Colonic mucosa (tissue), 4 donors: Measurements from ENCODE around the gene PACS1. TPM values are rescaled to one million over a fixed set of nuclear protein-coding genes. Genes with fewer than 3 reads are reported as not detected.

Experiments used
- DNase-seq: peaks from one replicate; pipeline ENCODE4 v3.0.0-alpha.2; 2020
- H3K27ac ChIP-seq: fragments of 200-600 bp; one replicate; pipeline ENCODE4 v1.8.0; 2021
- H3K27me3 ChIP-seq: fragments of 200-600 bp; one replicate; pipeline ENCODE4 v1.8.0; 2021
- H3K36me3 ChIP-seq: fragments of 200-600 bp; one replicate; pipeline ENCODE4 v1.8.0; 2021
- H3K4me1 ChIP-seq: fragments of 200-600 bp; one replicate; pipeline ENCODE4 v1.8.0; 2021; ENCODE audit warnings: mild to moderate bottlenecking
- H3K4me3 ChIP-seq: fragments of 200-600 bp; one replicate; pipeline ENCODE4 v1.8.0; 2021
- H3K9ac ChIP-seq, 2 donors: one replicate each; pipeline ENCODE4 v1.7.0; 2013; ENCODE audit warnings: control low read depth in 2 of 2, low read depth in 2 of 2, low read length in 2 of 2
- H3K9me3 ChIP-seq: fragments of 200-600 bp; one replicate; pipeline ENCODE4 v1.8.0; 2021
- CTCF ChIP-seq: fragments of 200-600 bp; IDR thresholded peaks from one replicate; pipeline ENCODE4 v1.8.0; 2022; ENCODE audit warnings: antibody characterized with exemption, mild to moderate bottlenecking
- intact Hi-C: fragments of 100-400 bp; cut with DNase I; formaldehyde crosslinking; loops from one replicate; pipeline ENCODE4 v1.14.1; 2022
- total RNA-seq, 2 donors: library from RNA; stranded (reverse); fragmentation: NEBNext Ultra II Directional in 1 of 2; extraction: Animal tissue kit (Norgen Biotek cat#: 25700) in 1 of 2; gene quantifications; one replicate each; pipeline ENCODE4 v1.2.1, GENCODE V29; 2021
- donor health status: healthy.
- donor health status: DM: no; HTN: no; CAD: no.
- donor health status: DM: no; HTN: no; CAD: no.

PACS1 gene
- total RNA-seq, 2 donors from 2014 or later: 10.1 to 20.9 TPM

- no peak overlapping the region for H3K27ac ChIP-seq
- DNase-seq: no peak
- H3K9ac ChIP-seq: no peak overlapping the region
- no peak for TF ChIP-seq CTCF
- H3K4me3 ChIP-seq: no peak overlapping the region
- intact Hi-C loops: no loop called here
- H3K9me3 ChIP-seq: no peaks in the 10 kb centered on the region
- H3K36me3 ChIP-seq: no peaks in the 10 kb centered on the region
- no peaks in the 10 kb centered on the region for H3K4me1 ChIP-seq
- no peaks in the 10 kb centered on the region for H3K27me3 ChIP-seq
These were observed 149.9 kb downstream of the PACS1 start for GRCh38 chr11:66219846-66220565.

- no peak for TF ChIP-seq CTCF
- intact Hi-C loops: no loop called here
- Histone ChIP-seq H3K4me1 (no peaks in the 10 kb centered on the region), H3K27me3 (no peaks in the 10 kb centered on the region), H3K9me3 (no peaks in the 10 kb centered on the region), H3K27ac (no peak overlapping the region), H3K4me3 (no peak overlapping the region), H3K36me3 (no peaks in the 10 kb centered on the region), H3K9ac (no peak overlapping the region)
- DNase-seq: no peak
These were observed 150.5 kb downstream of the PACS1 start for GRCh38 chr11:66220566-66220935.

GRCh38 chr11:66221012-66221411 is 150.9 kb downstream of the PACS1 start:
- Histone ChIP-seq H3K27ac (no peak overlapping the region), H3K36me3 (no peaks in the 10 kb centered on the region), H3K4me3 (no peak overlapping the region), H3K4me1 (no peaks in the 10 kb centered on the region), H3K9ac (no peak overlapping the region), H3K27me3 (no peaks in the 10 kb centered on the region), H3K9me3 (no peaks in the 10 kb centered on the region)
- no peak for TF ChIP-seq CTCF
- no peak for DNase-seq
- intact Hi-C loops: no loop called here

GRCh38 chr11:66221726-66222236 is 151.7 kb downstream of the PACS1 start:
- peak overlapping the region; percentile 27 for H3K27ac ChIP-seq
- intact Hi-C loops: loop anchor here (2.0 kb wide), 2 partner anchors 37 to 61 kb away; no protein-coding TSS in a partner anchor
- no peaks in the 10 kb centered on the region for H3K9me3 ChIP-seq
- DNase-seq: no peak
- peak overlapping the region in 1 of 2 donors; percentile 20 for H3K9ac ChIP-seq
- H3K27me3 ChIP-seq: no peaks in the 10 kb centered on the region
- H3K36me3 ChIP-seq: no peaks in the 10 kb centered on the region
- no peaks in the 10 kb centered on the region for H3K4me1 ChIP-seq
- TF ChIP-seq CTCF: no peak
- no peak overlapping the region for H3K4me3 ChIP-seq

- DNase-seq: peak; percentile 90
- no peaks in the 10 kb centered on the region for H3K27me3 ChIP-seq
- peak; percentile 97 for TF ChIP-seq CTCF
- no peaks in the 10 kb centered on the region for H3K9me3 ChIP-seq
- H3K36me3 ChIP-seq: no peaks in the 10 kb centered on the region
- intact Hi-C loops: loop anchor here (2.0 kb wide), 2 partner anchors 36 to 60 kb away; no protein-coding TSS in a partner anchor
- no peak overlapping the region for H3K4me3 ChIP-seq
- no peaks in the 10 kb centered on the region for H3K4me1 ChIP-seq
- H3K9ac ChIP-seq: peak overlapping the region in 1 of 2 donors; percentile 13
- peak overlapping the region; percentile 27 for H3K27ac ChIP-seq
These were observed 152.5 kb downstream of the PACS1 start for GRCh38 chr11:66222358-66223149.
